Mesenteric fat pad (tissue), 1 donor: ENCODE data around the gene SORCS2. TPM values are rescaled to one million over a fixed set of nuclear protein-coding genes. Genes with fewer than 3 reads are reported as not detected.

Source experiments
- DNase-seq: peaks from one replicate; pipeline ENCODE4 v3.0.0-alpha.2; 2020; ENCODE audit warnings: low spot score
- total RNA-seq: library from RNA; stranded (reverse); fragmentation: NEBNext Ultra II Directional; extraction: Animal tissue kit (Norgen Biotek cat#: 25700); gene quantifications from one replicate; pipeline ENCODE4 v1.2.1, GENCODE V29; 2021
- donor health status: DM: yes; HTN: yes; CAD: no.

The SORCS2 gene
- total RNA-seq, 1 donor from 2014 or later = 1.9 TPM

GRCh38 chr4:7217474-7218321 is 25.4 kb downstream of the SORCS2 start:
- no peak for DNase-seq

GRCh38 chr4:7218686-7219085 is 26.3 kb downstream of the SORCS2 start:
- no peak for DNase-seq

- DNase-seq = no peak
Observed at GRCh38 chr4:7222521-7222920, 30.2 kb downstream of the SORCS2 start.

GRCh38 chr4:7223541-7223940 is 31.2 kb downstream of the SORCS2 start:
- no peak for DNase-seq

GRCh38 chr4:7224001-7224400 is 31.7 kb downstream of the SORCS2 start:
- no peak for DNase-seq

- DNase-seq = no peak
Observed at GRCh38 chr4:7224878-7225533, 32.7 kb downstream of the SORCS2 start.

GRCh38 chr4:7226439-7226838 is 34.1 kb downstream of the SORCS2 start:
- DNase-seq = no peak

GRCh38 chr4:7227008-7227407 is 34.7 kb downstream of the SORCS2 start:
- no peak for DNase-seq

- no peak for DNase-seq
Observed at GRCh38 chr4:7228734-7229133, 36.4 kb downstream of the SORCS2 start.

GRCh38 chr4:7232061-7232650 is 39.8 kb downstream of the SORCS2 start:
- no peak for DNase-seq

GRCh38 chr4:7233006-7233580 is 40.8 kb downstream of the SORCS2 start:
- no peak for DNase-seq

GRCh38 chr4:7233601-7234000 is 41.3 kb downstream of the SORCS2 start:
- no peak for DNase-seq

GRCh38 chr4:7234355-7235029 is 42.2 kb downstream of the SORCS2 start:
- no peak for DNase-seq

GRCh38 chr4:7235030-7235380 is 42.7 kb downstream of the SORCS2 start:
- DNase-seq = no peak

GRCh38 chr4:7236847-7237246 is 44.5 kb downstream of the SORCS2 start:
- DNase-seq = no peak

GRCh38 chr4:7237873-7238272 is 45.5 kb downstream of the SORCS2 start:
- DNase-seq = no peak

- no peak for DNase-seq
Observed at GRCh38 chr4:7238300-7238960, 46.1 kb downstream of the SORCS2 start.

GRCh38 chr4:7239101-7239820 is 46.9 kb downstream of the SORCS2 start:
- no peak for DNase-seq

- DNase-seq = no peak
Observed at GRCh38 chr4:7239844-7240243, 47.5 kb downstream of the SORCS2 start.

GRCh38 chr4:7240306-7240705 is 48.0 kb downstream of the SORCS2 start:
- no peak for DNase-seq
